ENCODE results near the gene HNF4A.

Gene HNF4A

GRCh38 chr20:44428174-44429016 is 72.9 kb downstream of the HNF4A start:
- DNase-seq: no peak

GRCh38 chr20:44429017-44429339 is 73.5 kb downstream of the HNF4A start:
- no peak for DNase-seq

GRCh38 chr20:44429419-44430269 is 74.1 kb downstream of the HNF4A start:
- no peak for DNase-seq

GRCh38 chr20:44430270-44431065 is 75.0 kb downstream of the HNF4A start:
- no peak for DNase-seq

GRCh38 chr20:44431118-44431501 is 75.6 kb downstream of the HNF4A start:
- DNase-seq: no peak

- DNase-seq: no peak
Observed at GRCh38 chr20:44431502-44432234, 76.2 kb downstream of the HNF4A start.

- no peak for DNase-seq
Observed at GRCh38 chr20:44432618-44433577, 77.4 kb downstream of the HNF4A start.

- DNase-seq: no peak
Observed at GRCh38 chr20:44433751-44434538, 78.4 kb downstream of the HNF4A start.

GRCh38 chr20:44435630-44436335 is 80.3 kb downstream of the HNF4A start:
- no peak for DNase-seq

GRCh38 chr20:44436393-44436792 is 80.9 kb downstream of the HNF4A start:
- no peak for DNase-seq

GRCh38 chr20:44437497-44437896 is 82.0 kb downstream of the HNF4A start:
- no peak for DNase-seq

- DNase-seq: no peak
Observed at GRCh38 chr20:44438782-44439181, 83.3 kb downstream of the HNF4A start.

GRCh38 chr20:44439318-44439717 is 83.8 kb downstream of the HNF4A start:
- DNase-seq: no peak

GRCh38 chr20:44442298-44443070 is 87.0 kb downstream of the HNF4A start:
- no peak for DNase-seq

GRCh38 chr20:44445742-44446710 is 90.5 kb downstream of the HNF4A start:
- no peak for DNase-seq

- DNase-seq: no peak
Observed at GRCh38 chr20:44447827-44448419, 92.4 kb downstream of the HNF4A start.

Data from stimulated activated CD4-positive, alpha-beta T cell treated with anti-CD3 and anti-CD28 coated beads, Interleukin-12 subunit alpha, Interleukin-12 subunit beta, amount 100 ng/mL, for 4 hours (primary cell).